Activated CD8-positive, alpha-beta T cell treated with anti-CD3 and anti-CD28 coated beads for 36 hours (primary cell): ENCODE results near the gene MALAT1. TPM values are rescaled to one million over a fixed set of nuclear protein-coding genes. Genes with fewer than 3 reads are reported as not detected.
A peak's percentile ranks its signal among the peaks of the same experiment; 100 is the strongest.

Experiments
- ATAC-seq: fragments of 200-7000 bp; cut with Tn5 transposase; one replicate; pipeline ENCODE4 v1.10.0; 2021; ENCODE audit warnings: mild to moderate bottlenecking, moderate library complexity
- CTCF ChIA-PET: fragments of 350-600 bp; sonication (Branson Sonifier 250); formaldehyde crosslinking; loops from one replicate; lab custom pipeline; 2021; ENCODE audit warnings: antibody characterized with exemption; lab: Charles Lee
- POLR2A ChIA-PET: fragments of 350-600 bp; sonication (Branson Sonifier 250); formaldehyde crosslinking; loops from one replicate; lab custom pipeline; 2021; ENCODE audit warnings: antibody characterized with exemption; lab: Charles Lee
- DNase-seq: peaks from one replicate; pipeline ENCODE4 v3.0.0-alpha.2; 2020
- H3K27ac Mint-ChIP-seq: one replicate; pipeline ENCODE4 v1.8.0; 2021; ENCODE audit warnings: mild to moderate bottlenecking, mixed read lengths
- H3K27me3 Mint-ChIP-seq: one replicate; pipeline ENCODE4 v1.8.0; 2021; ENCODE audit warnings: mixed read lengths
- H3K36me3 Mint-ChIP-seq: one replicate; pipeline ENCODE4 v1.8.0; 2021; ENCODE audit warnings: low read depth, mixed read lengths
- H3K4me1 Mint-ChIP-seq: one replicate; pipeline ENCODE4 v1.8.0; 2021; ENCODE audit warnings: low read depth, mixed read lengths
- H3K4me3 Mint-ChIP-seq: one replicate; pipeline ENCODE4 v1.8.0; 2021; ENCODE audit warnings: mild to moderate bottlenecking, moderate library complexity, mixed read lengths
- H3K9me3 Mint-ChIP-seq: one replicate; pipeline ENCODE4 v1.8.0; 2021; ENCODE audit warnings: mixed read lengths
- intact Hi-C: fragments of 100-400 bp; cut with micrococcal nuclease; formaldehyde crosslinking; loops from one replicate; pipeline ENCODE4 v1.10.0; 2022
- total RNA-seq, 2 experiments: library from RNA; stranded (reverse); gene quantifications; one replicate each; pipeline ENCODE4 v1.2.3, GENCODE V29; 2021
- TF ChIP-seq, protein P1 (sequence below): fragments of 200-600 bp; IDR thresholded peaks from one replicate; pipeline ENCODE4 v1.8.0; 2022; ENCODE audit warnings: antibody characterized with exemption, mild to moderate bottlenecking

Gene MALAT1
- total RNA-seq, 2 experiments from 2014 or later: 3,856 to 3,869 TPM

GRCh38 chr11:65530157-65530496 lies 31.3 kb downstream of the MALAT1 start:
- ATAC-seq (peak; percentile 85), DNase-seq (peak; percentile 66)
- CTCF ChIA-PET: interaction anchor here (0.7 to 5.6 kb wide), 4 partner anchors 11 to 305 kb away, joined by 3 to 47 read pairs (median 3); no protein-coding TSS in a partner anchor
- H3K36me3 Mint-ChIP-seq: peaks cover 45% of the 10 kb centered on the region
- peak overlapping the region; percentile 75 for H3K27ac Mint-ChIP-seq
- no peaks in the 10 kb centered on the region for H3K27me3 Mint-ChIP-seq
- peaks cover 34% of the 10 kb centered on the region for H3K4me1 Mint-ChIP-seq
- POLR2A ChIA-PET: interaction anchor here (0.6 to 1.7 kb wide), 9 partner anchors 10 to 111 kb away, joined by 3 to 9 read pairs (median 3); partner anchors contain the start of gene EHBP1L1
- intact Hi-C loops: no loop called here
- no peak overlapping the region for H3K4me3 Mint-ChIP-seq
- TF ChIP-seq, protein P1, sequence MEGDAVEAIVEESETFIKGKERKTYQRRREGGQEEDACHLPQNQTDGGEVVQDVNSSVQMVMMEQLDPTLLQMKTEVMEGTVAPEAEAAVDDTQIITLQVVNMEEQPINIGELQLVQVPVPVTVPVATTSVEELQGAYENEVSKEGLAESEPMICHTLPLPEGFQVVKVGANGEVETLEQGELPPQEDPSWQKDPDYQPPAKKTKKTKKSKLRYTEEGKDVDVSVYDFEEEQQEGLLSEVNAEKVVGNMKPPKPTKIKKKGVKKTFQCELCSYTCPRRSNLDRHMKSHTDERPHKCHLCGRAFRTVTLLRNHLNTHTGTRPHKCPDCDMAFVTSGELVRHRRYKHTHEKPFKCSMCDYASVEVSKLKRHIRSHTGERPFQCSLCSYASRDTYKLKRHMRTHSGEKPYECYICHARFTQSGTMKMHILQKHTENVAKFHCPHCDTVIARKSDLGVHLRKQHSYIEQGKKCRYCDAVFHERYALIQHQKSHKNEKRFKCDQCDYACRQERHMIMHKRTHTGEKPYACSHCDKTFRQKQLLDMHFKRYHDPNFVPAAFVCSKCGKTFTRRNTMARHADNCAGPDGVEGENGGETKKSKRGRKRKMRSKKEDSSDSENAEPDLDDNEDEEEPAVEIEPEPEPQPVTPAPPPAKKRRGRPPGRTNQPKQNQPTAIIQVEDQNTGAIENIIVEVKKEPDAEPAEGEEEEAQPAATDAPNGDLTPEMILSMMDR: peak; percentile 24
- H3K9me3 Mint-ChIP-seq: no peaks in the 10 kb centered on the region

DNA sequence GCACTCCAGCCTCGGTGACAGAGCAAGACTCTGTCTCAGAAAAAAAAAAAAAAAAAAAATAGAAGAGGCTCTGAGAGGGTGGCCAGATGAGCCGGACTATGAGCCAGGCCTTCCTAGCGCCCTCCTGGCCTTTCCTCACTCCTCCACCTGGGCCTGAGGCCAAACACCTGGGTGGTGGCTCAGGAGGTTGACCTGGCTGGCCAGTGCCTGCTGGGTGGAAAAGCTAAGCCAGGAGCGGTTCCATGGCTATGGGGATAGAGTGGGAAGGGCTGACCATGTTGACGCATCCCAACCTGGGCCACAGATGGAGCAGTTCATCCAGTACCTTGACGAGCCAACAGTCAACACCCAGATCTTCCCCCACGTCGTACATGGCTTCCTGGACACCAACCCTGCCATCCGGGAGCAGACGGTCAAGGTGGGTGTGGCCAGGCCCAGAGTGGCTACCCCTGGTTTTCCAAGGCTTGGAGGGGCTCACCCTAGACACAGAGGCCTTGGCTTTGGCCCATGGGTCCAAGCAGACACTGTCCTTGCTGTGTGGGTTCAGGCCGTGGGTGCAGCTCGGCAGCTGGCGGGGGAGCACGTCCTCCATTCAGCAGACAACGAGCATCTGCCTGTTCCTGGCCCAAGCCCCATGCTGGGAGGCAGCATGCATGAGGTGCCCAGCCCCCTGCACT lies 33.7 kb downstream of the MALAT1 start:
- no peak for ATAC-seq

DNA sequence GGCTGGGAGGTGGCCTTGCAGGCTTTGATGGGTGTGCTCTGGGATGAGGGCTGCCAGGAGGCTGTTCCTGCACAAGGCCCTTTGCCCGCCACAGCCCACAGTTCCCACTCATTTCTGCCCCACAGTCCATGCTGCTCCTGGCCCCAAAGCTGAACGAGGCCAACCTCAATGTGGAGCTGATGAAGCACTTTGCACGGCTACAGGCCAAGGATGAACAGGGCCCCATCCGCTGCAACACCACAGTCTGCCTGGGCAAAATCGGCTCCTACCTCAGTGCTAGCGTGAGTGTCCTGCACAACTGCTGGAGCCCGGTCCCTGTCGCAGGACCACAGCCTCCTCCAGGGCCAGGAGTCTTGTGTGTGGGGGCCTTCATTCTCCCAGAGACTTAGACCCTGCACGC lies 36.3 kb downstream of the MALAT1 start:
- Mint-ChIP-seq H3K36me3 (peaks cover 24% of the 10 kb centered on the region), H3K4me3 (no peak overlapping the region), H3K9me3 (no peaks in the 10 kb centered on the region), H3K27ac (no peak overlapping the region), H3K27me3 (no peaks in the 10 kb centered on the region), H3K4me1 (peaks cover 3% of the 10 kb centered on the region)
- intact Hi-C loops: no loop called here
- ATAC-seq (no peak), DNase-seq (no peak)
- CTCF ChIA-PET: no interaction called here
- POLR2A ChIA-PET: interaction anchor here (1.5 to 3.9 kb wide), 2 partner anchors 9 to 134 kb away, joined by 4 to 18 read pairs; partner anchors contain the start of gene SCYL1
- TF ChIP-seq, protein P1: no peak

More for the DNA sequence above, 33.7 kb downstream of the MALAT1 start:
- CTCF ChIA-PET: interaction anchor here (0.9 to 5.6 kb wide), 2 partner anchors 8 to 56 kb away, joined by 3 to 47 read pairs; no protein-coding TSS in a partner anchor
- DNase-seq: no peak
- intact Hi-C loops: no loop called here
- peaks cover 33% of the 10 kb centered on the region for H3K36me3 Mint-ChIP-seq
- no peak overlapping the region for H3K27ac Mint-ChIP-seq
- no peak overlapping the region for H3K4me3 Mint-ChIP-seq
- peaks cover 18% of the 10 kb centered on the region for H3K4me1 Mint-ChIP-seq
- TF ChIP-seq, protein P1: no peak
- H3K27me3 Mint-ChIP-seq: no peaks in the 10 kb centered on the region
- POLR2A ChIA-PET: no interaction called here
- no peaks in the 10 kb centered on the region for H3K9me3 Mint-ChIP-seq

GRCh38 chr11:65536412-65537295 lies 37.8 kb downstream of the MALAT1 start:
- POLR2A ChIA-PET: interaction anchor here (0.8 to 3.9 kb wide), 5 partner anchors 9 to 114 kb away, joined by 3 to 18 read pairs (median 3); partner anchors contain the start of genes MALAT1 and SCYL1
- CTCF ChIA-PET: interaction anchor here (1.0 to 1.4 kb wide), 3 partner anchors 9 to 57 kb away, joined by 3 to 5 read pairs (median 3); no protein-coding TSS in a partner anchor
- peaks cover 7% of the 10 kb centered on the region for H3K4me1 Mint-ChIP-seq
- no peaks in the 10 kb centered on the region for H3K27me3 Mint-ChIP-seq
- no peaks in the 10 kb centered on the region for H3K9me3 Mint-ChIP-seq
- ATAC-seq (no peak), DNase-seq (no peak)
- no peak overlapping the region for H3K4me3 Mint-ChIP-seq
- H3K27ac Mint-ChIP-seq: peak overlapping the region; percentile 0
- peaks cover 13% of the 10 kb centered on the region for H3K36me3 Mint-ChIP-seq
- intact Hi-C loops: no loop called here
- TF ChIP-seq, protein P1: no peak
